Measurements from ENCODE around the gene SPR.

Gene SPR

GRCh38 chr2:72889991-72890390, 2.8 kb downstream of the SPR start:
- no peaks in the 10 kb centered on the region for H3K79me2 ChIP-seq (ENCODE audit: insufficient read depth, low read length)
- peaks cover 2% of the 10 kb centered on the region for H3K27me3 ChIP-seq (ENCODE audit: insufficient read depth, low read length, poor library complexity)
- H3K4me1 ChIP-seq (ENCODE audit: insufficient read depth, low read length) = no peaks in the 10 kb centered on the region
- no peak overlapping the region for H3K4me2 ChIP-seq (ENCODE audit: insufficient read depth, low read length)
- DNase-seq (no peak), ATAC-seq (ENCODE audit: insufficient read depth, low read depth) (no peak)
- H3K27ac ChIP-seq (ENCODE audit: low read length) = no peak overlapping the region
- H2AFZ ChIP-seq (ENCODE audit: low read depth, low read length) = no peak overlapping the region
- no peaks in the 10 kb centered on the region for H3K9me3 ChIP-seq (ENCODE audit: insufficient read depth, low read length, severe bottlenecking)
- no peaks in the 10 kb centered on the region for H3K36me3 ChIP-seq (ENCODE audit: insufficient read depth, low read length)
- peaks cover 8% of the 10 kb centered on the region; the same call in 1 of the 2 replicates for H4K20me1 ChIP-seq (ENCODE audit: insufficient read depth, low read length)
- H3K4me3 ChIP-seq (ENCODE audit: low read depth in 1 of 2, low read length in 2 of 2) = no peak overlapping the region
- TF ChIP-seq CTCF (IDR thresholded peaks at IDR 0.05; ENCODE audit: borderline replicate concordance, extremely low read depth, low read length, poor library complexity, severe bottlenecking) = no peak
- TF ChIP-seq EZH2 (IDR thresholded peaks at IDR 0.05; ENCODE audit: borderline replicate concordance, low read depth, low read length, severe bottlenecking) = no peak
- H3K9ac ChIP-seq (ENCODE audit: low read depth, low read length) = no peak overlapping the region

GRCh38 chr2:72891091-72891818, 4.0 kb downstream of the SPR start:
- Histone ChIP-seq H3K36me3 (ENCODE audit: insufficient read depth, low read length) (no peaks in the 10 kb centered on the region), H3K4me2 (ENCODE audit: insufficient read depth, low read length) (no peak overlapping the region), H3K4me1 (ENCODE audit: insufficient read depth, low read length) (no peaks in the 10 kb centered on the region), H3K9me3 (ENCODE audit: insufficient read depth, low read length, severe bottlenecking) (no peaks in the 10 kb centered on the region), H2AFZ (ENCODE audit: low read depth, low read length) (no peak overlapping the region), H3K27ac (ENCODE audit: low read length) (no peak overlapping the region), H3K27me3 (ENCODE audit: insufficient read depth, low read length, poor library complexity) (peaks cover 2% of the 10 kb centered on the region), H3K79me2 (ENCODE audit: insufficient read depth, low read length) (no peaks in the 10 kb centered on the region), H3K4me3 (ENCODE audit: low read depth in 1 of 2, low read length in 2 of 2) (no peak overlapping the region), H3K9ac (ENCODE audit: low read depth, low read length) (no peak overlapping the region), H4K20me1 (ENCODE audit: insufficient read depth, low read length) (peaks cover 8% of the 10 kb centered on the region; the same call in 1 of the 2 replicates)
- ATAC-seq (ENCODE audit: insufficient read depth, low read depth) = no peak
- DNase-seq = no peak
- TF ChIP-seq EZH2 (IDR thresholded peaks at IDR 0.05; ENCODE audit: borderline replicate concordance, low read depth, low read length, severe bottlenecking) (no peak), CTCF (IDR thresholded peaks at IDR 0.05; ENCODE audit: borderline replicate concordance, extremely low read depth, low read length, poor library complexity, severe bottlenecking) (no peak)

GRCh38 chr2:72892506-72893173, 5.4 kb downstream of the SPR start:
- H3K79me2 ChIP-seq (ENCODE audit: insufficient read depth, low read length) = no peaks in the 10 kb centered on the region
- DNase-seq (peak; percentile 54), ATAC-seq (ENCODE audit: insufficient read depth, low read depth) (peak; percentile 94)
- no peaks in the 10 kb centered on the region for H3K4me1 ChIP-seq (ENCODE audit: insufficient read depth, low read length)
- H3K4me3 ChIP-seq (ENCODE audit: low read depth in 1 of 2, low read length in 2 of 2) = no peak overlapping the region
- H4K20me1 ChIP-seq (ENCODE audit: insufficient read depth, low read length) = peaks cover 8% of the 10 kb centered on the region; the same call in 1 of the 2 replicates
- H2AFZ ChIP-seq (ENCODE audit: low read depth, low read length) = no peak overlapping the region
- H3K9ac ChIP-seq (ENCODE audit: low read depth, low read length) = no peak overlapping the region
- no peaks in the 10 kb centered on the region for H3K9me3 ChIP-seq (ENCODE audit: insufficient read depth, low read length, severe bottlenecking)
- peak; percentile 75 for TF ChIP-seq CTCF (IDR thresholded peaks at IDR 0.05; ENCODE audit: borderline replicate concordance, extremely low read depth, low read length, poor library complexity, severe bottlenecking)
- TF ChIP-seq EZH2 (IDR thresholded peaks at IDR 0.05; ENCODE audit: borderline replicate concordance, low read depth, low read length, severe bottlenecking) = no peak
- H3K27ac ChIP-seq (ENCODE audit: low read length) = no peak overlapping the region
- H3K4me2 ChIP-seq (ENCODE audit: insufficient read depth, low read length) = no peak overlapping the region
- H3K36me3 ChIP-seq (ENCODE audit: insufficient read depth, low read length) = no peaks in the 10 kb centered on the region
- peaks cover 4% of the 10 kb centered on the region for H3K27me3 ChIP-seq (ENCODE audit: insufficient read depth, low read length, poor library complexity)
